Measurements from ENCODE around the gene NAP1L4.

DNA sequence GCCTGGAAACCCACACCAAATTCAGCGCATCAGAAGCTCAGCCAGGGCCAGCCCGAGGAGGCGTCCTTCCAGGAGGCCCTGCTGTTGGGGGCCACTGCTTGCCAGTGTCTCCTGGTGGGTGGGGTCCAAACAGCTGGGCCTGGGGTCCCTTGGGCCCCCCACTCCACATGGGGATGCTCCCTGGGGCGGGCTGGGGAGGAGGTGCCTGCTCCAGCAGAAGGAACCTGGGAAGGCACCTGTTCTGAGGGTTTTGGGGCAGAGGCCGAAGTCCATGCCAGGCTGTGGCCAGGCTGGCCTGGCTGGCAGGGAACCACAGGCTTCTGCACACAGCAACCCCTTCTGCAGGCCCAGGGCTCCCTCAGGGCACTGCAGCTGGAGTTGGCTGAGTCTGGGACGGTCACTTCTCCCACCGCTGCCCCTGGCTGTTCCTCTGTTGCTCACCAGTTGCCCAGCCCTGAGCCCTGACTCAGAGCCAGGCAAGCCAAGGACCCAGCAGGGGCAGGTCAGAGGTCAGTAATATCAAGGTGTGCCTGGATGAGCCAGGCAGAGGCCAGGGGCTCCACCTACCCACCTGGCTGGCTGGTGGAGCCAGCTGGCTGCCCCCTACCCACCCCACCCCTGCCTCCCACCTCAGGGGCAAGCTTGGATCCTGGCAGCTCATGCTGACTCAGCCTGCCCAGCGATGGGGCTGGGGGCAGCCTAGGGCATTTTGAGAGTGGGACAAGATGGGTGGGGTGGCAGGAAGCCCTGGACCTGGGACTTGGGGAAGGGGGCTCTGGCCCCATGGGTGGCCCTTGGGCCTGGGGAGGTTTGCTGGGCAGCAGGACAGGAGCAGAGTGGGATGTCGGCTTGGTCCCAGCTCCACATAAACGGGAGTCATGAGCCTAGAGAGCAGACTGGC lies 51.0 kb downstream of the NAP1L4 start:
- TF ChIP-seq, protein P1, sequence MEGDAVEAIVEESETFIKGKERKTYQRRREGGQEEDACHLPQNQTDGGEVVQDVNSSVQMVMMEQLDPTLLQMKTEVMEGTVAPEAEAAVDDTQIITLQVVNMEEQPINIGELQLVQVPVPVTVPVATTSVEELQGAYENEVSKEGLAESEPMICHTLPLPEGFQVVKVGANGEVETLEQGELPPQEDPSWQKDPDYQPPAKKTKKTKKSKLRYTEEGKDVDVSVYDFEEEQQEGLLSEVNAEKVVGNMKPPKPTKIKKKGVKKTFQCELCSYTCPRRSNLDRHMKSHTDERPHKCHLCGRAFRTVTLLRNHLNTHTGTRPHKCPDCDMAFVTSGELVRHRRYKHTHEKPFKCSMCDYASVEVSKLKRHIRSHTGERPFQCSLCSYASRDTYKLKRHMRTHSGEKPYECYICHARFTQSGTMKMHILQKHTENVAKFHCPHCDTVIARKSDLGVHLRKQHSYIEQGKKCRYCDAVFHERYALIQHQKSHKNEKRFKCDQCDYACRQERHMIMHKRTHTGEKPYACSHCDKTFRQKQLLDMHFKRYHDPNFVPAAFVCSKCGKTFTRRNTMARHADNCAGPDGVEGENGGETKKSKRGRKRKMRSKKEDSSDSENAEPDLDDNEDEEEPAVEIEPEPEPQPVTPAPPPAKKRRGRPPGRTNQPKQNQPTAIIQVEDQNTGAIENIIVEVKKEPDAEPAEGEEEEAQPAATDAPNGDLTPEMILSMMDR (IDR thresholded peaks at IDR 0.05): no peak
- no peak for TF ChIP-seq POLR2A (IDR thresholded peaks at IDR 0.05)

Data from lower leg skin (tissue), 3 donors.